ENCODE measurements around the gene MPO.

GRCh38 chr17:58234512-58234911, 46.2 kb downstream of the MPO start:
- TF ChIP-seq, protein P1, sequence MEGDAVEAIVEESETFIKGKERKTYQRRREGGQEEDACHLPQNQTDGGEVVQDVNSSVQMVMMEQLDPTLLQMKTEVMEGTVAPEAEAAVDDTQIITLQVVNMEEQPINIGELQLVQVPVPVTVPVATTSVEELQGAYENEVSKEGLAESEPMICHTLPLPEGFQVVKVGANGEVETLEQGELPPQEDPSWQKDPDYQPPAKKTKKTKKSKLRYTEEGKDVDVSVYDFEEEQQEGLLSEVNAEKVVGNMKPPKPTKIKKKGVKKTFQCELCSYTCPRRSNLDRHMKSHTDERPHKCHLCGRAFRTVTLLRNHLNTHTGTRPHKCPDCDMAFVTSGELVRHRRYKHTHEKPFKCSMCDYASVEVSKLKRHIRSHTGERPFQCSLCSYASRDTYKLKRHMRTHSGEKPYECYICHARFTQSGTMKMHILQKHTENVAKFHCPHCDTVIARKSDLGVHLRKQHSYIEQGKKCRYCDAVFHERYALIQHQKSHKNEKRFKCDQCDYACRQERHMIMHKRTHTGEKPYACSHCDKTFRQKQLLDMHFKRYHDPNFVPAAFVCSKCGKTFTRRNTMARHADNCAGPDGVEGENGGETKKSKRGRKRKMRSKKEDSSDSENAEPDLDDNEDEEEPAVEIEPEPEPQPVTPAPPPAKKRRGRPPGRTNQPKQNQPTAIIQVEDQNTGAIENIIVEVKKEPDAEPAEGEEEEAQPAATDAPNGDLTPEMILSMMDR (IDR thresholded peaks at IDR 0.05) = no peak
- no peak for TF ChIP-seq POLR2AphosphoS5 (IDR thresholded peaks at IDR 0.05; ENCODE audit: insufficient read depth in 1 of 2, low read depth in 1 of 2)

All from vagina (tissue), 2 donors.